Muscle of leg (tissue), 11 donors: ENCODE results near the gene KLHL30. TPM values are rescaled to one million over a fixed set of nuclear protein-coding genes. Genes with fewer than 3 reads are reported as not detected.

Experiments
- DNase-seq: peaks from one replicate; pipeline ENCODE4 v3.0.0; 2013
- H3K27ac ChIP-seq: one replicate; pipeline ENCODE4 v1.5.1; 2013; ENCODE audit warnings: mild to moderate bottlenecking, low read length, control low read depth
- H3K27me3 ChIP-seq: one replicate; pipeline ENCODE4 v1.6.1; 2013; ENCODE audit warnings: low read length; ENCODE audit not compliant: control insufficient read depth, insufficient read depth
- H3K36me3 ChIP-seq: one replicate; pipeline ENCODE4 v1.6.1; 2013; ENCODE audit warnings: low read length; ENCODE audit not compliant: control insufficient read depth, insufficient read depth
- H3K4me1 ChIP-seq: one replicate; pipeline ENCODE4 v1.6.1; 2013; ENCODE audit warnings: low read length; ENCODE audit not compliant: control insufficient read depth, insufficient read depth
- H3K4me3 ChIP-seq: one replicate; pipeline ENCODE4 v1.5.1; 2013; ENCODE audit warnings: low read length, control low read depth
- H3K9me3 ChIP-seq: replicated peaks from 2 replicates; pipeline ENCODE4 v1.6.1; 2013; ENCODE audit warnings: low read depth, low read length; ENCODE audit not compliant: control insufficient read depth
- WGBS: methylation state at CpG from one replicate; pipeline ENCODE4 v1.1.5; 2013; ENCODE audit warnings: missing lambda C conversion rate; ENCODE audit not compliant: insufficient coverage; 5-methylcytosine and 5-hydroxymethylcytosine counted together
- polyA plus RNA-seq, 8 donors: library from polyadenylated mRNA; unstranded; fragments of 120-200 nt; gene quantifications; one replicate each; pipeline versions ENCODE4 v1.2.1 to v1.2.3, GENCODE V29; 2013; ENCODE audit warnings: inconsistent platforms in 1 of 8, low replicate concordance in 1 of 8; ENCODE audit not compliant: insufficient read length in 8 of 8, insufficient read depth in 1 of 8
- total RNA-seq: library from RNA; stranded (reverse); fragments of 120-200 nt; gene quantifications from one replicate; pipeline ENCODE4 v1.2.4, GENCODE V29; 2013

The KLHL30 gene
- total and polyA plus RNA-seq, 9 donors: 9.9 to 18.4 (median 13.9) TPM

GRCh38 chr2:238183821-238184220, 45.4 kb downstream of the KLHL30 start:
- no CpG with 5 or more reads among the region's 4 CpGs for WGBS
- H3K4me1 ChIP-seq: no peaks in the 10 kb centered on the region
- no peak overlapping the region for H3K27ac ChIP-seq
- H3K36me3 ChIP-seq: peaks cover 78% of the 10 kb centered on the region
- no peak overlapping the region for H3K4me3 ChIP-seq
- no peak for DNase-seq
- H3K9me3 ChIP-seq: no peaks in the 10 kb centered on the region
- no peaks in the 10 kb centered on the region for H3K27me3 ChIP-seq

GRCh38 chr2:238187618-238188548, 49.4 kb downstream of the KLHL30 start:
- H3K27me3 ChIP-seq: no peaks in the 10 kb centered on the region
- H3K36me3 ChIP-seq: peaks cover 73% of the 10 kb centered on the region
- WGBS: 87% methylated on average over 11 of the region's 17 CpGs
- no peak overlapping the region for H3K4me3 ChIP-seq
- no peaks in the 10 kb centered on the region for H3K9me3 ChIP-seq
- no peaks in the 10 kb centered on the region for H3K4me1 ChIP-seq
- DNase-seq: no peak
- no peak overlapping the region for H3K27ac ChIP-seq

- WGBS: no CpG with 5 or more reads among the region's 2 CpGs
- no peak overlapping the region for H3K27ac ChIP-seq
- no peaks in the 10 kb centered on the region for H3K27me3 ChIP-seq
Measured at GRCh38 chr2:238190445-238190844, 52.0 kb downstream of the KLHL30 start.

More at GRCh38 chr2:238190445-238190844, 52.0 kb downstream of the KLHL30 start:
- Histone ChIP-seq H3K4me1 (no peaks in the 10 kb centered on the region), H3K4me3 (no peak overlapping the region), H3K36me3 (peaks cover 67% of the 10 kb centered on the region), H3K9me3 (no peaks in the 10 kb centered on the region)
- no peak for DNase-seq

Other genes with a start within 250 kb of the KLHL30 start
- gene UBE2F, start 171.7 kb upstream of the KLHL30 start, total RNA-seq: 31.8 TPM
- gene UBE2F, start 171.7 kb upstream of the KLHL30 start, polyA plus RNA-seq: 10 to 100 TPM; 36.4 to 42.6 (median 39.0) TPM
- 8.2 TPM for gene SCLY, start 77.7 kb upstream of the KLHL30 start, total RNA-seq
- 10 to 100 TPM in 4 of 8 donors, 1 to 10 TPM in 4; 5.3 to 11.6 (median 10.0) TPM for gene SCLY, start 77.7 kb upstream of the KLHL30 start, polyA plus RNA-seq
- gene ESPNL, start 38.3 kb upstream of the KLHL30 start, total RNA-seq: 2.9 TPM
- gene ESPNL, start 38.3 kb upstream of the KLHL30 start, polyA plus RNA-seq: 1 to 10 TPM in 5 of 8 donors, under 1 TPM in 3; 0.75 to 3.6 (median 1.5) TPM
- gene ERFE, start 20.3 kb downstream of the KLHL30 start, total RNA-seq: 6.1 TPM
- 10 to 100 TPM in 4 of 8 donors, 1 to 10 TPM in 4; 6.4 to 25.0 (median 10.7) TPM for gene ERFE, start 20.3 kb downstream of the KLHL30 start, polyA plus RNA-seq
- 19.4 TPM for gene ILKAP, start 65.0 kb downstream of the KLHL30 start, total RNA-seq
- gene ILKAP, start 65.0 kb downstream of the KLHL30 start, polyA plus RNA-seq: 10 to 100 TPM; 30.9 to 43.8 (median 35.0) TPM
- gene HES6, start 101.4 kb downstream of the KLHL30 start, total RNA-seq: 17.1 TPM
- 10 to 100 TPM; 17.6 to 25.9 (median 22.0) TPM for gene HES6, start 101.4 kb downstream of the KLHL30 start, polyA plus RNA-seq
- 3.1 TPM for gene PER2, start 149.9 kb downstream of the KLHL30 start, total RNA-seq
- gene PER2, start 149.9 kb downstream of the KLHL30 start, polyA plus RNA-seq: 1 to 10 TPM; 2.8 to 6.5 (median 4.2) TPM
- 4.4 TPM for gene TRAF3IP1, start 181.8 kb downstream of the KLHL30 start, total RNA-seq
- gene TRAF3IP1, start 181.8 kb downstream of the KLHL30 start, polyA plus RNA-seq: 10 to 100 TPM in 1 of 8 donors, 1 to 10 TPM in 7; 7.4 to 11.5 (median 8.4) TPM